ENCODE results near the gene USP34. TPM values are rescaled to one million over a fixed set of nuclear protein-coding genes. Genes with fewer than 3 reads are reported as not detected.

USP34 gene
- total and polyA plus RNA-seq, 2 of the 8 experiments (the other 6 are each of a cell fraction or from before 2014, with no cell fraction given), result 56.7 to 91.7 TPM

GRCh38 chr2:61176755-61177726 is 293.8 kb downstream of the USP34 start (continued):
- TF ChIP-seq CTCF (IDR thresholded peaks at IDR 0.05; ENCODE audit: control extremely low read depth in 1 of 3, insufficient read depth in 1 of 3, low read depth in 1 of 3, low read length in 3 of 3) (no peak), BRCA1 (IDR thresholded peaks at IDR 0.05; ENCODE audit: low read depth, low read length) (peak; percentile 66), JUND (IDR thresholded peaks at IDR 0.05; ENCODE audit: low read length) (no peak), CTBP2 (IDR thresholded peaks at IDR 0.05; ENCODE audit: borderline replicate concordance, insufficient read depth, insufficient read length, low read length) (no peak), EGR1 (IDR thresholded peaks at IDR 0.05; ENCODE audit: borderline replicate concordance, low read depth, low read length) (no peak), SIRT6 (IDR thresholded peaks at IDR 0.05; ENCODE audit: low read length) (no peak), KDM1A (IDR thresholded peaks at IDR 0.05; ENCODE audit: borderline replicate concordance, low read length) (no peak)

Measured in H1 (cell line).